ENCODE measurements around the gene ACVR2B. TPM values are rescaled to one million over a fixed set of nuclear protein-coding genes. Genes with fewer than 3 reads are reported as not detected.
"Not testable (repeated sequence)": the region's sequence is repeated elsewhere in the genome, so short reads cannot be mapped to it uniquely, and the experiment has no call there.

The ACVR2B gene
- total RNA-seq: 1 to 10 TPM; 7.0 to 7.6 TPM

DNA sequence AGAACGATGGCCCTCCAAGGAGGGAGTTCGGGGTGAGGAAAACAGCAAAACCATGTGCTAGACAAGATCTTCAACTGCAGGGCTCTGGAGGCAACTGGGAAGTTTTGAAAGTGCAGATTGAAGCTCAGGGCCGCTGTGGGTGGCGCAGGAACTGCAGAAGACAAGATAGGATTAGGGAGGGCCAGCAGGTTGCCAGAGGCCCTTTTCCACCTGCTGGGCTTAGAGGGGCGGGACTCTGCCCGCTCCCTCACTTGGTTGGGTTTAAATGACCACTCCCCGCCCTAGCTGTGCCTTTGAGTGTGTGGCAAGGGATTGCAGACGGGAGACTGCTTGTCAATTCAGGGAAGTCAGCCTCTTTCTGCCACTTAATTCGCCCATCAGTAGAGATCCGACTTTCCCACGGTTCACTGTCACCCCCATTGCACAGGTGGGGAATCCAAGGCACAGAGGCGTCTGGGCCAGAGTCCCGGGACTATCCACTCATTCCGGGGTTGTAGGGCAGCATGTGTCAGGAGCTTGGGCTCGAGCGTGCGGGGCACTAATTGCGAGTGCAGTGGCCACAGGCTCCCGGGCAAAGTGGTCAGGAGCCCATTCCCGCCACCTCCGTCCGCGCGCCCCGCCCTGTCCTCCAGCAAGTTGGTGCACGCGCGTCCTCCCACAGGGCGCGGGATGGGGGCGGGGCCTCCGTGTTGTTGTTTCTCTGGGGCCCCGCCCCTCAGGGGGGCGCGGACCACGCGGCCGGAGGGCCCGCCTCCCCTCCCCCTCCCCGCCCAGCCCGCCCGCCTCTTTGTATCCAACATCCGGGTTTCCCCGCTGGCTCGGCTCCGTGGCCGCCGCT lies at the start of gene ACVR2B:
ACVR2B (plus strand) TSS at position 816 of the 838 bp plus-strand sequence. CDS start 433 bp downstream, outside the sequence.
- Mint-ChIP-seq H3K27ac (peak within 1 kb of the TSS; percentile 59), H3K36me3 (ENCODE audit: low read depth) (peaks cover 2% of the 10 kb centered on the region), H3K4me1 (peaks cover 13% of the 10 kb centered on the region), H3K4me3 (peak within 1 kb of the TSS; percentile 91), H3K27me3 (peaks cover 15% of the 10 kb centered on the region), H3K9me3 (peaks cover 7% of the 10 kb centered on the region)
- POLR2A ChIA-PET: interaction anchor here (0.9 to 1.6 kb wide), 2 partner anchors 106 to 414 kb away, joined by 3 to 5 read pairs; partner anchors contain the start of genes DLEC1 and XYLB
- CTCF ChIA-PET: no interaction called here
- DNase-seq: peak; percentile 80

DNA sequence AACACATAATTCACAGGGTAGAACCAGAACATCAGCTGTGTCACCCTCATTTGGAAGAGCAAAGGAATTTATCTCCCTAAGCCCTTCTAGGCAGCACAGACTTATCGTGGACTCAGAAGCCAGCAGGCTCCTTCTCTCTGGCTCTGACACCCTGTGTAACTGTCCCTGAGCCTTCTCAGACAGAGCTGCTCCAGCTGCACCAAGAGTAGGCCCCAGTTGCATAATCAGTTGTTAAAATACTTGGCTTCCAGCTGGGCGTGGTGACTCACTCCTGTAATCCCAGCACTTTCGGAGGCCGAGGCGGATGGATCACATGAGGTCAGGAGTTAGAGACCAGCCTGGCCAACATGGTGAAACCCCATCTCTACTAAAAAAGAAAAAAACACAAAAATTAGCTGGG lies 49.4 kb upstream of the ACVR2B start:
- H3K27me3 Mint-ChIP-seq: no peaks in the 10 kb centered on the region
- no peaks in the 10 kb centered on the region for H3K4me1 Mint-ChIP-seq
- H3K4me3 Mint-ChIP-seq: no peak overlapping the region
- POLR2A ChIA-PET: interaction anchor here (1.2 kb wide), 1 partner anchor 19 kb away, joined by 3 read pairs; no protein-coding TSS in a partner anchor
- peaks cover 2% of the 10 kb centered on the region for H3K9me3 Mint-ChIP-seq
- DNase-seq: no peak
- peaks cover 21% of the 10 kb centered on the region for H3K36me3 Mint-ChIP-seq (ENCODE audit: low read depth)
- H3K27ac Mint-ChIP-seq: no peak overlapping the region
- CTCF ChIA-PET: interaction anchor here (0.8 kb wide), 1 partner anchor 58 kb away, joined by 6 read pairs; the partner anchor contains the start of gene XYLB

GRCh38 chr3:38411591-38411990 lies 42.1 kb upstream of the ACVR2B start:
- H3K4me3 Mint-ChIP-seq: no peak overlapping the region
- no peaks in the 10 kb centered on the region for H3K27me3 Mint-ChIP-seq
- H3K36me3 Mint-ChIP-seq (ENCODE audit: low read depth): no peaks in the 10 kb centered on the region
- H3K4me1 Mint-ChIP-seq: no peaks in the 10 kb centered on the region
- H3K9me3 Mint-ChIP-seq: peaks cover 2% of the 10 kb centered on the region
- POLR2A ChIA-PET: no interaction called here
- CTCF ChIA-PET: no interaction called here
- no peak overlapping the region for H3K27ac Mint-ChIP-seq
- DNase-seq: no peak

DNA sequence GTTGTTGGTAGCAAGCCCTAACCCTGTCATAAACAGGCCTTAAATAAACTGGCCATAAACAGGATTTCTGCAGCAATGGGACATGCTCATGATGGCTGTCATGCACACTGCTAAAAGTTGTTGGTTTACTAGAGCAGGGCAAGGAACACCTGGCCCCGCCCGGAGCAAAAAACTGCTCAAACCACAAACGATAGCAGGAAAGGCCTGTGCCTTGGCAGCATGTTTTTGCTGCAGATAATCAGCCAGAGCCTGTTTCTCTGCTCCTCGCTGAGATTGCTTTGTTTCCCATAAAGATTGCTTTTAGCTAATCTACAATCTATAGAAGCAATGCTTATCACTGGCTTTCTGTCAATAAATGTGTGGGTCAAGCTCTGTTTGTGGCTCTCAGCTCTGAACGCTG lies 32.9 kb upstream of the ACVR2B start:
- H3K4me3 Mint-ChIP-seq; DNase-seq; H3K27ac Mint-ChIP-seq; POLR2A ChIA-PET; H3K9me3 Mint-ChIP-seq; H3K27me3 Mint-ChIP-seq; H3K36me3 Mint-ChIP-seq (ENCODE audit: low read depth): not testable (repeated sequence)
- H3K4me1 Mint-ChIP-seq: peaks cover 18% of the 10 kb centered on the region
- CTCF ChIA-PET: interaction anchor here (0.8 kb wide), 1 partner anchor 74 kb away, joined by 3 read pairs; the partner anchor contains the start of gene XYLB

GRCh38 chr3:38421679-38422336 lies 31.9 kb upstream of the ACVR2B start:
- Mint-ChIP-seq H3K27ac (no peak overlapping the region), H3K4me1 (peaks cover 29% of the 10 kb centered on the region), H3K4me3 (no peak overlapping the region), H3K36me3 (ENCODE audit: low read depth) (no peaks in the 10 kb centered on the region), H3K27me3 (no peaks in the 10 kb centered on the region), H3K9me3 (no peaks in the 10 kb centered on the region)
- no peak for DNase-seq
- POLR2A ChIA-PET: no interaction called here
- CTCF ChIA-PET: no interaction called here

DNA sequence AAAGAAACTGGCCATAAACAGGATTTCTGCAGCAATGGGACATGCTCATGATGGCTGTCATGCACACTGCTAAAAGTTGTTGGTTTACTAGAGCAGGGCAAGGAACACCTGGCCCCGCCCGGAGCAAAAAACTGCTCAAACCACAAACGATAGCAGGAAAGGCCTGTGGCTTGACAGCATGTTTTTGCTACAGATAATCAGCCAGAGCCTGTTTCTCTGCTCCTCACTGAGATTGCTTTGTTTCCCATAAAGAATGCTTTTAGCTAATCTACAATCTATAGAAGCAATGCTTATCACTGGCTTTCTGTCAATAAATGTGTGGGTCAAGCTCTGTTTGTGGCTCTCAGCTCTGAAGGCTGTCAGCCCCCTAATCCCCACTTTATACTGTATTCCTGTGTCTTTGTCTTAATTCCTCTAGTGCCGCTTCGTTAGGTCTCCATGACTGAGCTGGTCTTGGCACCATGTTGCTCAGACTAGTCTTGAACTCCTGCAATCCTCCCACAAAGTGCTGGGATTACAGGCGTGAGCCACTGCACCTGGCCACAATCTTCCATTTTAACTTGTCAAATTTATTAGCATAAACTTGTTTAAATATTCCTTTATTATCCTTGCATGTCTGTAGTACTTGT lies 26.8 kb upstream of the ACVR2B start:
- Mint-ChIP-seq H3K9me3 (peaks cover 24% of the 10 kb centered on the region), H3K36me3 (ENCODE audit: low read depth) (peaks cover 14% of the 10 kb centered on the region), H3K27ac (peak overlapping the region; percentile 64), H3K4me3 (peak overlapping the region; percentile 42), H3K4me1 (peaks cover 31% of the 10 kb centered on the region)
- ChIA-PET CTCF (interaction anchor here (1.1 to 2.3 kb wide), 2 partner anchors 80 to 95 kb away, joined by 3 to 17 read pairs; partner anchors contain the start of gene XYLB), POLR2A (interaction anchor here (1.5 to 1.6 kb wide), 2 partner anchors 69 to 80 kb away, joined by 4 to 5 read pairs; partner anchors contain the start of genes EXOG and XYLB)
- not testable (repeated sequence) for H3K27me3 Mint-ChIP-seq
- peak; percentile 61 for DNase-seq

GRCh38 chr3:38432871-38433658 lies 20.6 kb upstream of the ACVR2B start:
- DNase-seq, H3K4me1 Mint-ChIP-seq, CTCF ChIA-PET, H3K4me3 Mint-ChIP-seq, H3K27me3 Mint-ChIP-seq, POLR2A ChIA-PET, H3K27ac Mint-ChIP-seq: not testable (repeated sequence)
- peaks cover 51% of the 10 kb centered on the region for H3K36me3 Mint-ChIP-seq (ENCODE audit: low read depth)
- peaks cover 65% of the 10 kb centered on the region for H3K9me3 Mint-ChIP-seq

DNA sequence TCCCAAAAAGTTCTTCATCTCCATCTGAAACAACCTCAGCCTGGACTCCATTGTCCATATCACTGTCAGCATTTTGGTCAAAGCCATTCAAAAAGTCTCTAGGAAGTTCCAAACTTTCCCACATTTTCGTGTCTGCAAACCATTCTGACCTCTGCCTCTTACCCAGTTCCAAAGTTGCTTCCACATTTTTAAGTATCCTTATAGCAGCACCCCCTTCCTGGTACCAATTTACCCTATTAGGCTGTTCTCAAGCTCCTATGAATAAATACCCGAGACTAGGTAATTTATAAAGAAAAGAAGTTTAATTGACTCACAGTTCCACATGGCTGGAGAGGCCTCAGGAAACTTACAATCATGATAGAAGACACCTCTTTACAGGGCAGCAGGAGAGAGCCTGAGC lies 20.0 kb upstream of the ACVR2B start:
- Mint-ChIP-seq H3K36me3 (ENCODE audit: low read depth) (peaks cover 53% of the 10 kb centered on the region), H3K4me1 (peaks cover 11% of the 10 kb centered on the region), H3K9me3 (peaks cover 66% of the 10 kb centered on the region)
- H3K27me3 Mint-ChIP-seq, H3K27ac Mint-ChIP-seq, DNase-seq, POLR2A ChIA-PET, CTCF ChIA-PET, H3K4me3 Mint-ChIP-seq: not testable (repeated sequence)

- DNase-seq: peak; percentile 33
- not testable (repeated sequence) for H3K27me3 Mint-ChIP-seq, H3K4me3 Mint-ChIP-seq, H3K27ac Mint-ChIP-seq
- peaks cover 29% of the 10 kb centered on the region for H3K36me3 Mint-ChIP-seq (ENCODE audit: low read depth)
- CTCF ChIA-PET: interaction anchor here (1.2 kb wide), 1 partner anchor 15 kb away, joined by 3 read pairs; no protein-coding TSS in a partner anchor
- peaks cover 10% of the 10 kb centered on the region for H3K4me1 Mint-ChIP-seq
- H3K9me3 Mint-ChIP-seq: peaks cover 44% of the 10 kb centered on the region
- POLR2A ChIA-PET: interaction anchor here (0.9 kb wide), 1 partner anchor 10 kb away, joined by 4 read pairs; no protein-coding TSS in a partner anchor
These were observed 15.1 kb upstream of the ACVR2B start for GRCh38 chr3:38438436-38439069.

GRCh38 chr3:38443205-38443604 lies 10.5 kb upstream of the ACVR2B start:
- peaks cover 18% of the 10 kb centered on the region for H3K9me3 Mint-ChIP-seq
- CTCF ChIA-PET; POLR2A ChIA-PET; H3K27ac Mint-ChIP-seq; H3K4me3 Mint-ChIP-seq; H3K4me1 Mint-ChIP-seq; H3K36me3 Mint-ChIP-seq (ENCODE audit: low read depth); DNase-seq; H3K27me3 Mint-ChIP-seq: not testable (repeated sequence)

DNA sequence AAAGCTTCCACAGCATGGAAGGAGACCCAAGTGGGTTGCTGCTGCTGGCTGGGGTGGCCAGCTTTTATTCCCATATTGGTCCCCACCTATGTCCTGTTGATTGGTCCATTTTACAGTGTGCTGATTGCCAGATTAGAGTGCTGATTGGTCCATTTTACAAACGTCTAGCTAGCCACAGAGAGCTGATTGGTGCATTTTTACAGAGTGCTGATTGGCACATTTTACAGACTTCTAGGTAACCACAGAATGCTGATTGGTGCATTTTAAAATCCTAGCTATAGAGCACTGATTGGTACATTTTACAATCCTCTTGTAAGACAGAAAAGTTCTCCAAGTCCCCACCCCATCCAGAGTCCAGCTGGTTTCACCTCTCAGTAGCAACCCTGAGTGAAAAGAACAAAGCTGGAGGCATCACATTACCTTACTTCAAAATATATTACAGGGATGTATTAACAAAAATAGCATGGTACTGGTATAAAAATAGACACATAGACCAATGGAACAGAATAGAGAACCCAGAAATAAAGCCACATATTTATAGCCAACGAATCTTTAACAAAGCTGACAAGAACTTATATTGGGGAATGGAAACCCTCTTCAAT lies 7.5 kb upstream of the ACVR2B start:
- POLR2A ChIA-PET: no interaction called here
- H3K4me1 Mint-ChIP-seq: no peaks in the 10 kb centered on the region

GRCh38 chr3:38446812-38447211 lies 6.9 kb upstream of the ACVR2B start:
- no peaks in the 10 kb centered on the region for H3K4me1 Mint-ChIP-seq
- H3K36me3 Mint-ChIP-seq (ENCODE audit: low read depth): no peaks in the 10 kb centered on the region
- H3K27ac Mint-ChIP-seq: no peak overlapping the region
- ChIA-PET POLR2A (no interaction called here), CTCF (no interaction called here)
- no peak overlapping the region for H3K4me3 Mint-ChIP-seq
- DNase-seq: no peak
- peaks cover 9% of the 10 kb centered on the region for H3K9me3 Mint-ChIP-seq
- H3K27me3 Mint-ChIP-seq: peaks cover 6% of the 10 kb centered on the region

More for the DNA sequence above, 7.5 kb upstream of the ACVR2B start:
- Mint-ChIP-seq H3K27me3 (peaks cover 6% of the 10 kb centered on the region), H3K4me3 (no peak overlapping the region), H3K36me3 (ENCODE audit: low read depth) (no peaks in the 10 kb centered on the region), H3K9me3 (peaks cover 9% of the 10 kb centered on the region), H3K27ac (no peak overlapping the region)
- DNase-seq: no peak
- CTCF ChIA-PET: no interaction called here
